ENCODE results near the gene CCND2. TPM values are rescaled to one million over a fixed set of nuclear protein-coding genes. Genes with fewer than 3 reads are reported as not detected.

The CCND2 gene
- total and polyA plus RNA-seq, 2 of the 4 experiments (the other 2 are of a cell fraction) = 1.1 to 2.3 TPM

GRCh38 chr12:4307593-4308333 lies 34.2 kb downstream of the CCND2 start:
- Histone ChIP-seq H3K56ac (ENCODE audit: extremely low read depth, insufficient read depth, low read length) (no peak overlapping the region), H3K9ac (ENCODE audit: low read depth, low read length) (no peak overlapping the region), H4K5ac (ENCODE audit: low read depth, low read length) (no peak overlapping the region), H3K4me2 (ENCODE audit: low read depth, low read length) (peak overlapping the region; percentile 54), H2BK15ac (ENCODE audit: low read depth, low read length) (no peak overlapping the region), H2BK5ac (ENCODE audit: low read depth, low read length, poor library complexity, severe bottlenecking) (no peak overlapping the region), H4K20me1 (ENCODE audit: insufficient read depth, low read length) (no peaks in the 10 kb centered on the region), H3K79me1 (ENCODE audit: low read depth in 1 of 2, low read length in 2 of 2) (no peaks in the 10 kb centered on the region), H3K9me1 (ENCODE audit: insufficient read depth, low read length) (no peaks in the 10 kb centered on the region), H3K27ac (ENCODE audit: insufficient read depth, low read length) (no peak overlapping the region), H4K8ac (ENCODE audit: low read depth in 2 of 2, low read length in 2 of 2) (no peak overlapping the region), H3K4ac (ENCODE audit: low read depth, low read length) (no peak overlapping the region), H3K9me3 (ENCODE audit: control insufficient read depth, insufficient read depth, low read length) (no peaks in the 10 kb centered on the region), H2AFZ (replicated peaks; ENCODE audit: low read length, poor library complexity) (peak overlapping the region; percentile 82), H3K18ac (ENCODE audit: low read depth, low read length) (no peak overlapping the region), H2AK9ac (replicated peaks; ENCODE audit: low read depth, low read length, poor library complexity) (peak overlapping the region; percentile 78), H3K27me3 (ENCODE audit: control insufficient read depth, insufficient read depth, low read length) (peaks cover 12% of the 10 kb centered on the region), H3K4me3 (ENCODE audit: insufficient read depth, low read depth, low read length) (no peak overlapping the region), H2BK120ac (ENCODE audit: low read depth, low read length) (no peak overlapping the region), H2AK5ac (ENCODE audit: low read depth, low read length) (no peak overlapping the region), H3K4me1 (ENCODE audit: control insufficient read depth, insufficient read depth, low read length) (no peaks in the 10 kb centered on the region), H3K23ac (ENCODE audit: low read depth, low read length) (no peak overlapping the region), H2BK20ac (ENCODE audit: low read depth, low read length) (no peak overlapping the region), H3K36me3 (ENCODE audit: control insufficient read depth, insufficient read depth, low read length) (no peaks in the 10 kb centered on the region), H3K14ac (replicated peaks; ENCODE audit: low read depth, low read length) (no peak overlapping the region), H4K91ac (ENCODE audit: insufficient read depth, low read depth, low read length) (no peak overlapping the region)
- 46% methylated on average over 13 of the region's 25 CpGs; no CpG with 5 or more reads in 1 of the 2 experiments for WGBS, 2 experiments (ENCODE audit: extremely low coverage in 2 of 2, insufficient read length in 1 of 2)
- DNase-seq (peak; percentile 79), ATAC-seq (ENCODE audit: low read depth) (peak; percentile 99)
- intact Hi-C loops (cut with micrococcal nuclease) = loop anchor here (1.0 to 2.0 kb wide), 3 partner anchors 113 to 453 kb away; no protein-coding TSS in a partner anchor
- no TSS peak for BruUV-seq (replicated peaks)
- dilution Hi-C loops (cut with HindIII; ENCODE audit: low sequenced_read_pairs, unreplicated experiment) = no loop called here
- in situ Hi-C loops (cut with MboI; ENCODE audit: low sequenced_read_pairs) = loop anchor here (5.0 kb wide), 1 partner anchor 225 kb away; no protein-coding TSS in a partner anchor
- POLR2A ChIA-PET (ENCODE audit: unreplicated experiment) = no interaction called here
- TF ChIP-seq CTCF (conservative IDR thresholded peaks at IDR 0.05; ENCODE audit: low read depth, low read length) (peak; percentile 76), FOS (IDR thresholded peaks at IDR 0.05; ENCODE audit: low read depth, low read length) (no peak), SMC3 (IDR thresholded peaks at IDR 0.05; ENCODE audit: low read depth, low read length) (peak; percentile 63), RAD21 (IDR thresholded peaks at IDR 0.05; ENCODE audit: low read length) (peak; percentile 78)
- CTCF ChIA-PET = interaction anchor here (0.6 to 0.8 kb wide), 2 partner anchors 423 to 527 kb away, joined by 3 read pairs; no protein-coding TSS in a partner anchor

Data from IMR-90 (cell line).